Measurements from ENCODE around the gene NOLC1.

Gene NOLC1

GRCh38 chr10:102122450-102122849 is 29.7 kb upstream of the NOLC1 start:
- DNase-seq: no peak

GRCh38 chr10:102123223-102123622 is 29.0 kb upstream of the NOLC1 start:
- DNase-seq: no peak

- DNase-seq: no peak
Observed at GRCh38 chr10:102131286-102132170, 20.7 kb upstream of the NOLC1 start.

GRCh38 chr10:102132193-102132562 is 20.0 kb upstream of the NOLC1 start:
- DNase-seq: no peak

- peak; percentile 93 to 98 (median 97) for DNase-seq
Observed at GRCh38 chr10:102132563-102133372, 19.4 kb upstream of the NOLC1 start, which contains the start of gene PPRC1. TSS of gene PPRC1 (plus strand) at chr10:102133040. CDS start at chr10:102133069, 29 bp downstream.

- peak; percentile 12 to 62 (median 61) for DNase-seq
Observed at GRCh38 chr10:102133373-102134195, 18.6 kb upstream of the NOLC1 start.

- no peak for DNase-seq
Observed at GRCh38 chr10:102134416-102134815, 17.8 kb upstream of the NOLC1 start.

GRCh38 chr10:102135956-102136526 is 16.1 kb upstream of the NOLC1 start:
- peak; percentile 51 to 89 (median 59) for DNase-seq

GRCh38 chr10:102139281-102140110 is 12.7 kb upstream of the NOLC1 start:
- DNase-seq: no peak

- DNase-seq: no peak
Observed at GRCh38 chr10:102140218-102140617, 12.0 kb upstream of the NOLC1 start.

GRCh38 chr10:102140913-102141540 is 11.2 kb upstream of the NOLC1 start:
- no peak for DNase-seq

- no peak for DNase-seq
Observed at GRCh38 chr10:102141583-102142107, 10.5 kb upstream of the NOLC1 start.

GRCh38 chr10:102146971-102147428 is 5.2 kb upstream of the NOLC1 start:
- no peak for DNase-seq

- no peak for DNase-seq
Observed at GRCh38 chr10:102147561-102147960, 4.6 kb upstream of the NOLC1 start.

- no peak for DNase-seq
Observed at GRCh38 chr10:102148275-102148674, 3.9 kb upstream of the NOLC1 start.

- DNase-seq: peak in 1 of 3 experiments; percentile 27
Observed at GRCh38 chr10:102150970-102151773, 1.0 kb upstream of the NOLC1 start.

GRCh38 chr10:102152545-102152890 is 329 bp downstream of the NOLC1 start:
- DNase-seq: no peak

GRCh38 chr10:102153093-102153620 is 968 bp downstream of the NOLC1 start:
- no peak for DNase-seq

GRCh38 chr10:102154466-102155116 is 2.4 kb downstream of the NOLC1 start:
- no peak for DNase-seq

Data from NCI-H1417 (cell line).